ENCODE results near the gene DNAAF3.

DNAAF3 gene

DNA sequence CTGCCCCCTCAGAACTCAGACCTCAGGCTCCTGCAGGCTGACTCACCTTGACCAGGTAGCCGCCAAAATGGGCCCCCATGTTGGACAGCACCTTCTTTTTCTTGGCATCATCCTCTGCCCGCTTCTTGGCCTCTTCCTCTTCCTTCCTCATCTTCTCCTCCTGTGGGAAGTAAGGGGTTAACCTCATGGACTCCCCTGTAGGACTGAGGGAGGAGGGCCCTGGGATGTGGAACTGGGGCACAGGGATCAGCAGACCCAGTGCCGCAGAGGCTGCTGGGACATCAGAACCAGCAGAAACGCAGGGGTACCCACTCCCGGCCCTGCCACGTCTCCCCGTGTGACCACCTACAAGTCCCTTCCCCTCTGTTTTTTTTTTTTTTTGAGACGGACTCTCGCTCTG lies 28.5 kb downstream of the DNAAF3 start:
- H3K4me3 ChIP-seq (ENCODE audit: low read depth, low read length), result no peak overlapping the region
- TF ChIP-seq, protein P1, sequence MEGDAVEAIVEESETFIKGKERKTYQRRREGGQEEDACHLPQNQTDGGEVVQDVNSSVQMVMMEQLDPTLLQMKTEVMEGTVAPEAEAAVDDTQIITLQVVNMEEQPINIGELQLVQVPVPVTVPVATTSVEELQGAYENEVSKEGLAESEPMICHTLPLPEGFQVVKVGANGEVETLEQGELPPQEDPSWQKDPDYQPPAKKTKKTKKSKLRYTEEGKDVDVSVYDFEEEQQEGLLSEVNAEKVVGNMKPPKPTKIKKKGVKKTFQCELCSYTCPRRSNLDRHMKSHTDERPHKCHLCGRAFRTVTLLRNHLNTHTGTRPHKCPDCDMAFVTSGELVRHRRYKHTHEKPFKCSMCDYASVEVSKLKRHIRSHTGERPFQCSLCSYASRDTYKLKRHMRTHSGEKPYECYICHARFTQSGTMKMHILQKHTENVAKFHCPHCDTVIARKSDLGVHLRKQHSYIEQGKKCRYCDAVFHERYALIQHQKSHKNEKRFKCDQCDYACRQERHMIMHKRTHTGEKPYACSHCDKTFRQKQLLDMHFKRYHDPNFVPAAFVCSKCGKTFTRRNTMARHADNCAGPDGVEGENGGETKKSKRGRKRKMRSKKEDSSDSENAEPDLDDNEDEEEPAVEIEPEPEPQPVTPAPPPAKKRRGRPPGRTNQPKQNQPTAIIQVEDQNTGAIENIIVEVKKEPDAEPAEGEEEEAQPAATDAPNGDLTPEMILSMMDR (IDR thresholded peaks at IDR 0.05; ENCODE audit: insufficient read depth, low read depth, low read length, missing control alignments), result no peak

DNA sequence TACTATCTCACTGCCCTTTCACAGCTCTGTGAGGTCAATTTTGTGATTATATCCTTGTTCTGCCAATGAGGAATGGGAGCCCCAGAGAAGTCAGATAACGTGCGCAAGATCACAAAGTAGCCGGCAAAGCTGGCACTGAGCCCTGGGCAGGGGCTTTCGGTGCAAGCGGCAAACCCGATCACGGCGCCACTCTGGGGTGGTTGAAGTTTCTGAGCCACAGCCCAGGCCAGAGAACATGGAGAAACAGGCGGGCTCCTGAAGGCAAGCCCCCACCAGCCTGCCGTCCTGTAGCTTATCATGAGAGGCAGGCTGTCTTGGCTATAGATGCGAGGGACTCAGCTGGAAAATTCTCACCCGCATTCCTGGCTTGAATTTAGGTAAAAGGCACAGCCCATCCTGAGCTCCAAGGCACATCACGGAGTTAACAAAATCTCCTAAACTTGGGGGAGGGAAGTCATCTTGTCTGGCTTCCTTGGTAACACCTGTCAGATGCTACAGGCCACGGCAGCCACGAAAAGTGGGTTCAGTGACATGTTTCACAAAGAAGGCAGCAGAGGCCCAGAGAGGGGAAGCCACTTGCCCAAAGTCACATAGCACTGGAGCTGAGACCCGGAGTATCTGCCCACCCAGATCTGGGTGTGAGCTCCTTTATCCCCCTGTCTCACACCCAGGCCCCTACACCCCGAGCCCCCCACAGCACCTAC lies 29.9 kb downstream of the DNAAF3 start:
- H3K4me3 ChIP-seq (ENCODE audit: low read depth, low read length), result no peak overlapping the region
- DNase-seq (ENCODE audit: low read depth), result no peak
- TF ChIP-seq, protein P1 (IDR thresholded peaks at IDR 0.05; ENCODE audit: insufficient read depth, low read depth, low read length, missing control alignments), result no peak

More for the DNA sequence above, 28.5 kb downstream of the DNAAF3 start:
- DNase-seq (ENCODE audit: low read depth), result no peak

DNA sequence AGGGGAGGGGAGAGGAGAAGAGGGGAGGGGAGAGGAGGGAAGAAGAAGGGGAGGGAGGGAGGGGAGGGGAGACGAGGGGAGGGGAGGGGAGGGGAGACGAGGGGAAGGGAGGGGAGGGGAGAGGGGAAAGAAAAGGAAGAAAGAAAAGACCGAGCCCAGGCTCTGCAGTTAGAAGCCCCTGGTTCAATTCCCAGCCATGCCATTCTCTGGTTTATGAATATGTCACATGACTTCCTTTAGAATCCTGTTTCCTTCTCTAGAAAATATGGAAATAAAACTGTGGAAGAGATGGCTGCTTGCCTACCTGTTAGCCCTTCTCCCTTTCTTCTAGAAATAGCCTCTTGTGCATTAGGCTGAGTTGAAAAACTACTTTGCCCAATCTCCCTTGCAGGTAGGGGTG lies 31.7 kb downstream of the DNAAF3 start:
- DNase-seq (ENCODE audit: low read depth), result no peak
- no peak overlapping the region for H3K4me3 ChIP-seq (ENCODE audit: low read depth, low read length)
- TF ChIP-seq, protein P1 (IDR thresholded peaks at IDR 0.05; ENCODE audit: insufficient read depth, low read depth, low read length, missing control alignments), result no peak

DNA sequence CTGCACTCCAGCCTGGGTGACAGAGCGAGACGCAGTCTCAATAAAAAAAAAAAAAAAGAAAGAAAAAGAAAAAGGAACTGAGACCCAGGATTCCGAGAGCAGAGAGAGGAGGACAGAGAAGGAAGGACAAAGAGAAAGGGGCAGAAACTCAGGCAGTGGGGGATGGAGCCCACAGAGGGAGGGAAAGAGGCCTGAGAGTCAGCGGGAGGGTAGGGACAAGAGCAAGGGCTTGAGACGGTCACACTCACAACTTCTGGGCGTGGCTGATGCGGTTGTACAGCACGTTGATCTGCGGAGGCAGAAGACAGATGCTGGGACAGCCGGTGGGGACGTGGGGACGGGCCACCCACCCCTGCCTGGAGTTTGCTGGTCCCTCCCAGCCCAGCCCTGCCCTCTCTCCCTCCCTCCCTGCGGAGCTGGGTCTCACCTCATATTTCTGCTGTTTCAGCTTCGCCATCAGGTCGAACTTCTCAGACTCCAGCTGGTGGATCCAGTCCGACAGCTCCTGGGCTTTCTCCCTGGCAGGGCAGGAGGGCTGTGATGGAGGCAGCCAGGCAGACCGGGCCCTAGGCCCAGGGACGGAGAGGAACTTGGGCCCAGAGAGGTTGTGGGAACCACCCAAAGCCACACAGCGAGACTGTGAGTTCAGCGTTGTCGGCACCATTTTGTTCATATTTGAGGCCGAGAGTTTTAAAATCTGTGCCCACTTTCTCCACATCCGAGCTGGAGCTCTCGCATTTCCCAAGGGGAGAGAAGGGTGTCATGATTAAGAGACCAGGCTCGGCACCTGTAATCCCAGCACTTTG lies 32.6 kb downstream of the DNAAF3 start:
- TF ChIP-seq, protein P1 (IDR thresholded peaks at IDR 0.05; ENCODE audit: insufficient read depth, low read depth, low read length, missing control alignments), result no peak
- no peak overlapping the region for H3K4me3 ChIP-seq (ENCODE audit: low read depth, low read length)
- DNase-seq (ENCODE audit: low read depth), result peak; percentile 55

DNA sequence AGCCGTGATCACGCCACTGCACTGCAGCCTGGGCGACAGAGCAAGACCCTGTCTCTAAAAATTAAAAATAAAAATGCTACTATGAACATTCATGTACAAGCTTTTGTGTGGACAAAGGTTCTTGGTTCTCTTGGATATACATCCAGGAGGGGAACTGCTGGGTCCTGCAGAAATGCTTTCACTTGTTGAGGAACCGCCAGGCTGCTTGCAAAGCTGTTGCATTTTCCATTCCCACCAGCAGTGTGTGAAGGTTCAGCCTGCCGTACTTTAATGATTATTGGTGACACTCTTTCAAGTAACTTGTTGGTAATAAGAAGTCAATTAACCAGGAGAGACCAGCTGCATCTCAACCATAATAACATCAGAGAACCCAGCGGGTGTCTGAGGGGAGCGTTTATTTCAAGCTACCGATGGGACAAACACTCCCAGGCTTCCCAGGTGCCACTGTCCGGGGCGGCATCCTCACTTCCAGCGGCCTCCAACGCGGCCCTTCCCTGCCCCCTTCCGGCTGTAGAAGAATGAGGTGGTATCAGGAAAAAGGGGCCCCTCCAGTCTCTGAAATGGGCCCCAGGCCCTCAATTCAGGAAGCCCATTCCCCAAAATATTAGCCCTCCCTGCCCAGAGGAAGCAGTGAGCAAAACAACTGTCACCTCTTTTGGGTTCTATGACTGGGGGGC lies 33.8 kb downstream of the DNAAF3 start:
- no peak overlapping the region for H3K4me3 ChIP-seq (ENCODE audit: low read depth, low read length)
- DNase-seq (ENCODE audit: low read depth), result no peak
- TF ChIP-seq, protein P1 (IDR thresholded peaks at IDR 0.05; ENCODE audit: insufficient read depth, low read depth, low read length, missing control alignments), result peak; percentile 5

DNA sequence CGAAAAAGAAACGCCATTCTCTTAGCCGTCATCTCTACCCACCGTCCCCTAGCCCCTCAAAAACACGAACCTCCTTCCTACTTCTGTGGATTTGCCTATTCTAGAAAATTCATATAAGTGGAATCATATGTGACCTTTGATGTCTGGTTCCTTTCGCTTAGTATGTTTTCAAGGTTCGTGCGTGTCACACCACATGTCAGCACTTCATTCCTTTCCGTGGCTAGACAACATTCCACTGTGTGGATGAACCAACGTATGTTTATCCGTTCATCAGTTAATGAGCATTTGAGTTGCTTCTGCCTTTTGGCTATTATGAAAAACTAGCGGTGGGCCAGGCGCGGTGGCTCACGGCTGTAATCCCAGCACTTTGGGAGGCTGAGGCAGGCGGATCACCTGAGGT lies 35.0 kb downstream of the DNAAF3 start:
- TF ChIP-seq, protein P1 (IDR thresholded peaks at IDR 0.05; ENCODE audit: insufficient read depth, low read depth, low read length, missing control alignments), result no peak
- no peak overlapping the region for H3K4me3 ChIP-seq (ENCODE audit: low read depth, low read length)
- DNase-seq (ENCODE audit: low read depth), result no peak
